B cell (primary cell): ENCODE results near the gene DENND2C. TPM values are rescaled to one million over a fixed set of nuclear protein-coding genes. Genes with fewer than 3 reads are reported as not detected.

Source experiments
- ATAC-seq: fragments of 200-7000 bp; cut with Tn5 transposase; one replicate; pipeline ENCODE4 v1.10.0; 2021; ENCODE audit warnings: low read depth, mild to moderate bottlenecking, moderate number of reproducible peaks, moderate library complexity
- CTCF ChIA-PET: fragments of 350-600 bp; sonication (Branson Sonifier 250); formaldehyde crosslinking; loops from one replicate; lab custom pipeline; 2021; ENCODE audit warnings: antibody characterized with exemption, inconsistent platforms; lab: Charles Lee
- POLR2A ChIA-PET: fragments of 350-600 bp; sonication (Branson Sonifier 250); formaldehyde crosslinking; loops from one replicate; lab custom pipeline; 2021; ENCODE audit warnings: antibody characterized with exemption; lab: Charles Lee
- DNase-seq: peaks from one replicate; pipeline ENCODE4 v3.0.0; 2013
- H2AFZ ChIP-seq: 2 replicates; pipeline ENCODE4 v1.6.1; 2012; ENCODE audit warnings: mild to moderate bottlenecking, low read depth, low read length; ENCODE audit not compliant: insufficient read depth, poor library complexity, severe bottlenecking
- H3K27ac ChIP-seq, 2 donors: 1 replicate in 1 of 2; 2 replicates in 1 of 2; pipeline ENCODE4 v1.5.1; 2012 to 2013; ENCODE audit warnings: low read length in 2 of 2, mild to moderate bottlenecking in 2 of 2, moderate library complexity in 1 of 2
- H3K27me3 ChIP-seq, 4 experiments: fragments of 200-600 bp in 1 of 4; sonication (generic) in 1 of 4; replicated peaks in 1 of 4; 1 replicate in 2 of 4; 2 replicates in 2 of 4; pipeline versions ENCODE4 v1.6.1 to v1.7.0; 2013 to 2016; ENCODE audit warnings: low read length in 3 of 4, mild to moderate bottlenecking in 2 of 4, mixed read lengths in 1 of 4, moderate library complexity in 1 of 4; ENCODE audit not compliant: insufficient read depth in 4 of 4, control insufficient read depth in 3 of 4; ENCODE audit errors: control extremely low read depth in 1 of 4
- H3K36me3 ChIP-seq, 2 experiments: replicated peaks in 1 of 2; 1 replicate in 1 of 2; 2 replicates in 1 of 2; pipeline versions ENCODE4 v1.6.1 to v1.7.1; 2013; ENCODE audit warnings: low read length in 1 of 2; ENCODE audit not compliant: insufficient read depth in 2 of 2, control insufficient read depth in 1 of 2; ENCODE audit errors: control extremely low read depth in 1 of 2, extremely low read depth in 1 of 2
- H3K4me1 ChIP-seq, 2 donors: fragments of 200-600 bp in 1 of 2; sonication (generic) in 1 of 2; 1 replicate in 1 of 2; 2 replicates in 1 of 2; pipeline versions ENCODE4 v1.5.1 to v1.6.1; 2013 to 2017; ENCODE audit warnings: low read length in 2 of 2; ENCODE audit not compliant: control insufficient read depth in 2 of 2, insufficient read depth in 2 of 2
- H3K4me2 ChIP-seq: replicated peaks from 2 replicates; pipeline ENCODE3; 2012; ENCODE audit warnings: mild to moderate bottlenecking, low read depth, low read length; ENCODE audit not compliant: poor library complexity, severe bottlenecking
- H3K4me3 ChIP-seq, 5 experiments: fragments of 200-600 bp in 1 of 5; sonication (generic) in 1 of 5; 1 replicate in 3 of 5; 2 replicates in 2 of 5; pipeline versions ENCODE4 v1.5.1 to v1.7.0; 2011 to 2016; ENCODE audit warnings: low read length in 4 of 5, mild to moderate bottlenecking in 4 of 5, low read depth in 2 of 5, control low read depth in 1 of 5, moderate library complexity in 1 of 5; ENCODE audit not compliant: insufficient read depth in 1 of 5; ENCODE audit errors: control extremely low read depth in 1 of 5, extremely low read depth in 1 of 5
- H3K79me2 ChIP-seq: fragments of 200-600 bp; sonication (generic); one replicate; pipeline ENCODE4 v1.6.0; 2016; ENCODE audit warnings: low read length; ENCODE audit not compliant: control insufficient read depth, insufficient read depth
- H3K9ac ChIP-seq: fragments of 200-600 bp; sonication (generic); 2 replicates; pipeline ENCODE4 v1.6.1; 2017; ENCODE audit warnings: mild to moderate bottlenecking, low read length, moderate library complexity
- H3K9me3 ChIP-seq, 3 donors: one replicate each; pipeline versions ENCODE4 v1.6.1 to v1.7.1; 2013; ENCODE audit warnings: low read length in 2 of 3; ENCODE audit not compliant: control insufficient read depth in 2 of 3, insufficient read depth in 1 of 3; ENCODE audit errors: control extremely low read depth in 1 of 3
- H4K20me1 ChIP-seq: 2 replicates; pipeline ENCODE4 v1.6.0; 2012; ENCODE audit warnings: mild to moderate bottlenecking, low read length; ENCODE audit not compliant: insufficient read depth, control insufficient read depth, poor library complexity, severe bottlenecking
- H3K27ac Mint-ChIP-seq: one replicate; pipeline ENCODE4 v1.8.0; 2021; ENCODE audit warnings: mixed read lengths
- H3K27me3 Mint-ChIP-seq: one replicate; pipeline ENCODE4 v1.8.0; 2021; ENCODE audit warnings: mixed read lengths
- H3K4me1 Mint-ChIP-seq: one replicate; pipeline ENCODE4 v1.8.0; 2021; ENCODE audit warnings: mixed read lengths
- H3K4me3 Mint-ChIP-seq: one replicate; pipeline ENCODE4 v1.8.0; 2021; ENCODE audit warnings: mixed read lengths
- H3K9me3 Mint-ChIP-seq: one replicate; pipeline ENCODE4 v1.8.0; 2022; ENCODE audit warnings: mixed read lengths; ENCODE audit not compliant: insufficient read depth
- EZH2 ChIP-seq: IDR thresholded peaks from 2 replicates; pipeline ENCODE4 v1.6.1; 2012; ENCODE audit warnings: borderline replicate concordance, low read depth, mild to moderate bottlenecking, moderate library complexity, low read length; ENCODE audit not compliant: insufficient read depth, poor library complexity, severe bottlenecking
- WGBS: methylation state at CpG from one replicate; pipeline ENCODE4 v1.1.5; 2013; ENCODE audit warnings: missing lambda C conversion rate; ENCODE audit not compliant: insufficient coverage; 5-methylcytosine and 5-hydroxymethylcytosine counted together
- intact Hi-C: fragments of 100-400 bp; cut with micrococcal nuclease; formaldehyde crosslinking; loops from one replicate; pipeline ENCODE4 v1.10.0; 2022
- polyA plus RNA-seq: library from polyadenylated mRNA; depleted of rRNA; stranded (reverse); fragments of >200 nt; gene quantifications from 2 replicates; pipeline ENCODE4 v1.2.3, GENCODE V29; 2012
- total RNA-seq, 2 donors: library from RNA; stranded (reverse); fragments of 120-200 nt in 1 of 2; gene quantifications; 1 replicate in 1 of 2; 2 replicates in 1 of 2; pipeline versions ENCODE4 v1.2.3 to v1.2.4, GENCODE V29; 2013 to 2022
- TF ChIP-seq, protein P1 (sequence below): fragments of 200-600 bp; IDR thresholded peaks from one replicate; pipeline ENCODE4 v1.8.0; 2022; ENCODE audit warnings: antibody characterized with exemption, mild to moderate bottlenecking

The DENND2C gene
- total and polyA plus RNA-seq, 2 donors (not counting 1 experiment from before 2014, with no cell fraction given), result 0.18 to 0.76 TPM

DNA sequence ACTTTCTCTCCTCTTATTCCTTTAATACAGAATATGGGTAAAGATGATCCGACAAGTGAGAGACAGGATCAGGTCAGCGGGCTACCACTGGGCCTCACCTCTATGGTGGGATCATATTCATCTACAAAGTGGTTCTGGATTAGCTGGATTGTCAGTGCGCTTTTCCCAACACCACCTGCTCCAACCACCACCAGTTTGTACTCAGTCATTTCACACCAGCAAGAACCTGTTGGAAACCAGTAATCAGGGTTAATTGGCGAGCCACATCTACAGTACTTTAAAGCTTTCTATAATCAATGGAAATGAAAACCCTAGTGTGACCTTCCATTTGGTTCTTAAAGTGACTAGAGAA is 46.1 kb upstream of the DENND2C start:
- Histone ChIP-seq H3K4me2 (peak overlapping the region; percentile 72), H3K36me3 (peaks cover 6 to 65% of the 10 kb centered on the region in 2 experiments), H3K79me2 (peaks cover 37% of the 10 kb centered on the region), H3K9me3 (no peaks in the 10 kb centered on the region), H3K4me1 (peaks cover 15 to 16% of the 10 kb centered on the region in 2 donors), H4K20me1 (peaks cover under 1% of the 10 kb centered on the region), H3K9ac (peak overlapping the region; percentile 94), H2AFZ (peak overlapping the region; percentile 61), H3K27me3 (no peaks in the 10 kb centered on the region), H3K4me3 (peak overlapping the region; percentile 69 to 95 (median 89)), H3K27ac (peak overlapping the region; percentile 97)
- DNase-seq (no peak), ATAC-seq (no peak)
- Mint-ChIP-seq H3K27ac (peak overlapping the region; percentile 99), H3K4me1 (peaks cover 29% of the 10 kb centered on the region), H3K9me3 (no peaks in the 10 kb centered on the region), H3K27me3 (no peaks in the 10 kb centered on the region), H3K4me3 (peak overlapping the region; percentile 99)
- TF ChIP-seq EZH2, result no peak
- TF ChIP-seq, protein P1, sequence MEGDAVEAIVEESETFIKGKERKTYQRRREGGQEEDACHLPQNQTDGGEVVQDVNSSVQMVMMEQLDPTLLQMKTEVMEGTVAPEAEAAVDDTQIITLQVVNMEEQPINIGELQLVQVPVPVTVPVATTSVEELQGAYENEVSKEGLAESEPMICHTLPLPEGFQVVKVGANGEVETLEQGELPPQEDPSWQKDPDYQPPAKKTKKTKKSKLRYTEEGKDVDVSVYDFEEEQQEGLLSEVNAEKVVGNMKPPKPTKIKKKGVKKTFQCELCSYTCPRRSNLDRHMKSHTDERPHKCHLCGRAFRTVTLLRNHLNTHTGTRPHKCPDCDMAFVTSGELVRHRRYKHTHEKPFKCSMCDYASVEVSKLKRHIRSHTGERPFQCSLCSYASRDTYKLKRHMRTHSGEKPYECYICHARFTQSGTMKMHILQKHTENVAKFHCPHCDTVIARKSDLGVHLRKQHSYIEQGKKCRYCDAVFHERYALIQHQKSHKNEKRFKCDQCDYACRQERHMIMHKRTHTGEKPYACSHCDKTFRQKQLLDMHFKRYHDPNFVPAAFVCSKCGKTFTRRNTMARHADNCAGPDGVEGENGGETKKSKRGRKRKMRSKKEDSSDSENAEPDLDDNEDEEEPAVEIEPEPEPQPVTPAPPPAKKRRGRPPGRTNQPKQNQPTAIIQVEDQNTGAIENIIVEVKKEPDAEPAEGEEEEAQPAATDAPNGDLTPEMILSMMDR, result no peak
- CTCF ChIA-PET, result interaction anchor here (0.6 to 1.6 kb wide), 3 partner anchors 42 to 235 kb away, joined by 3 to 4 read pairs (median 4); partner anchors contain the start of gene CSDE1
- POLR2A ChIA-PET, result interaction anchor here (1.0 to 1.7 kb wide), 4 partner anchors 42 to 205 kb away, joined by 4 to 6 read pairs (median 6); partner anchors contain the start of genes CSDE1, DENND2C, SIKE1 and TRIM33
- 50% methylated on average over 1 of the region's 4 CpGs for WGBS
- intact Hi-C loops, result loop anchor here (1.0 to 10.0 kb wide), 9 partner anchors 41 to 2001 kb away; partner anchors contain the start of genes BCAS2, CSDE1, DENND2C and PPM1J

DNA sequence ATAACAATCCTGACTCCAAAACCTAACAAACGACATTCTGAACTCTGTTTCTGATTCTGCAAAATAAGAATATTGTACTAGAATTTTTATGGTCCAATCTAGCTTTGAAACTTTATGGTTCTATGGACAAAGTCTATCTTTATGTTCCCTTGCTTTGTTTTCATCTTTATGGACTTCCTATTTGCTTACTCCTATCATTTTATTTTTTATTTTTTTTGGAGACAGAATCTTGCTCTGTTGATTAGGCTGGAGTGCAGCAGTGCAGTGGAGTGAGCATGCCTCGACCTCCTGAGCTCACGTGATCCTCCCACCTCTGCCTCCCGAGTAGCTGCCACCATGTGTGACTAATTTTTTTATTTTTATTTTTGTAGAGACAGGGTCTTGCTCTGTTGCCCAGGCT is 43.1 kb upstream of the DENND2C start:
- Histone ChIP-seq H2AFZ (no peak overlapping the region), H3K27me3 (no peaks in the 10 kb centered on the region), H3K4me2 (no peak overlapping the region), H3K27ac (no peak overlapping the region), H3K9ac (no peak overlapping the region), H3K4me3 (no peak overlapping the region), H3K79me2 (peaks cover 37% of the 10 kb centered on the region), H3K9me3 (no peaks in the 10 kb centered on the region), H3K4me1 (peaks cover 15 to 16% of the 10 kb centered on the region in 2 donors), H3K36me3 (peaks cover 0 to 59% of the 10 kb centered on the region in 2 experiments), H4K20me1 (peaks cover 7% of the 10 kb centered on the region)
- Mint-ChIP-seq H3K27ac (no peak overlapping the region), H3K4me3 (no peak overlapping the region), H3K27me3 (no peaks in the 10 kb centered on the region), H3K4me1 (peaks cover 29% of the 10 kb centered on the region), H3K9me3 (no peaks in the 10 kb centered on the region)
- WGBS, result no CpG with 5 or more reads among the region's 4 CpGs
- TF ChIP-seq, protein P1, result no peak
- no peak for TF ChIP-seq EZH2
- ATAC-seq (no peak), DNase-seq (no peak)
- POLR2A ChIA-PET, result no interaction called here
- intact Hi-C loops, result loop anchor here (10.0 kb wide), 2 partner anchors 1758 to 1998 kb away; partner anchors contain the start of genes PPM1J and SLC16A1
- CTCF ChIA-PET, result interaction anchor here (0.6 kb wide), 1 partner anchor 86 kb away, joined by 3 read pairs; no protein-coding TSS in a partner anchor
